Type B pancreatic cell (in vitro differentiated cells): ENCODE measurements around the gene ENTPD6. TPM values are rescaled to one million over a fixed set of nuclear protein-coding genes. Genes with fewer than 3 reads are reported as not detected.

Experiments used
- DNase-seq: peaks from one replicate; pipeline ENCODE4 v3.0.0; 2021; ENCODE audit warnings: mixed read lengths; ENCODE audit not compliant: unreplicated experiment; ENCODE audit errors: extremely low spot score
- H3K27ac Mint-ChIP-seq: 2 replicates; pipeline ENCODE4 v1.8.0; 2021; ENCODE audit warnings: mild to moderate bottlenecking, mixed read lengths
- H3K27me3 Mint-ChIP-seq: 2 replicates; pipeline ENCODE4 v1.8.0; 2021; ENCODE audit warnings: mixed read lengths
- H3K36me3 Mint-ChIP-seq: 2 replicates; pipeline ENCODE4 v1.8.0; 2021; ENCODE audit warnings: mixed read lengths
- H3K4me1 Mint-ChIP-seq: one replicate; pipeline ENCODE4 v1.8.0; 2021; ENCODE audit warnings: mixed read lengths; ENCODE audit not compliant: unreplicated experiment
- H3K4me3 Mint-ChIP-seq: 2 replicates; pipeline ENCODE4 v1.8.0; 2021; ENCODE audit warnings: mild to moderate bottlenecking, mixed read lengths
- H3K9me3 Mint-ChIP-seq: 2 replicates; pipeline ENCODE4 v1.8.0; 2021; ENCODE audit warnings: mixed read lengths
- total RNA-seq: library from RNA; stranded (reverse); gene quantifications from 2 replicates; pipeline ENCODE4 v1.2.1, GENCODE V29; 2021; ENCODE audit warnings: low replicate concordance
- TF ChIP-seq, protein P1 (sequence below): fragments of 200-600 bp; sonication (generic); conservative IDR thresholded peaks from 2 replicates; pipeline ENCODE4 v1.5.0; 2021; ENCODE audit warnings: antibody characterized with exemption, mild to moderate bottlenecking

ENTPD6 gene
- total RNA-seq, 1 donor from 2014 or later: 64.1 TPM

DNA sequence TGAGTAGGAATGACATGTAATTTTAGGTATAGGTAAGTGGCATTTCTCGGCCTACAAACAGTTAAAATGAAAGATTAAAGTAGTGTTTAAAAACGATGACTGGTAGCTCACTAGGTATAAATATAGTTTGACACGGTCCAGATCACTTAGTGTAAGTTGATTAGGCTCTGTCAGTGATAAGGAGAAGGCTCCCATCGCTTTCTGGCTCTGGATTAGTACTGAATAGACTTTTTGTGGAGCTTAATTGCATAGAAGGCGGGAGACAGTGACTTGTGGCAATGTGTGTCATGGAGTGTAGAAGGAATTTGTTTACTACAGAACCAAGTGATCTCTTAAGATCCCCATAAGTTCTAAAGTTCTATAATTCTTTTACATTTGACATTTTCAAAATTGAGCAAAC lies 59.1 kb downstream of the ENTPD6 start:
- peaks cover 25% of the 10 kb centered on the region for H3K4me1 Mint-ChIP-seq
- H3K9me3 Mint-ChIP-seq: no peaks in the 10 kb centered on the region
- H3K36me3 Mint-ChIP-seq: peaks cover 16% of the 10 kb centered on the region
- H3K4me3 Mint-ChIP-seq: no peak overlapping the region
- no peak overlapping the region for H3K27ac Mint-ChIP-seq
- DNase-seq: no peak
- H3K27me3 Mint-ChIP-seq: no peaks in the 10 kb centered on the region
- TF ChIP-seq, protein P1, sequence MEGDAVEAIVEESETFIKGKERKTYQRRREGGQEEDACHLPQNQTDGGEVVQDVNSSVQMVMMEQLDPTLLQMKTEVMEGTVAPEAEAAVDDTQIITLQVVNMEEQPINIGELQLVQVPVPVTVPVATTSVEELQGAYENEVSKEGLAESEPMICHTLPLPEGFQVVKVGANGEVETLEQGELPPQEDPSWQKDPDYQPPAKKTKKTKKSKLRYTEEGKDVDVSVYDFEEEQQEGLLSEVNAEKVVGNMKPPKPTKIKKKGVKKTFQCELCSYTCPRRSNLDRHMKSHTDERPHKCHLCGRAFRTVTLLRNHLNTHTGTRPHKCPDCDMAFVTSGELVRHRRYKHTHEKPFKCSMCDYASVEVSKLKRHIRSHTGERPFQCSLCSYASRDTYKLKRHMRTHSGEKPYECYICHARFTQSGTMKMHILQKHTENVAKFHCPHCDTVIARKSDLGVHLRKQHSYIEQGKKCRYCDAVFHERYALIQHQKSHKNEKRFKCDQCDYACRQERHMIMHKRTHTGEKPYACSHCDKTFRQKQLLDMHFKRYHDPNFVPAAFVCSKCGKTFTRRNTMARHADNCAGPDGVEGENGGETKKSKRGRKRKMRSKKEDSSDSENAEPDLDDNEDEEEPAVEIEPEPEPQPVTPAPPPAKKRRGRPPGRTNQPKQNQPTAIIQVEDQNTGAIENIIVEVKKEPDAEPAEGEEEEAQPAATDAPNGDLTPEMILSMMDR: no peak

DNA sequence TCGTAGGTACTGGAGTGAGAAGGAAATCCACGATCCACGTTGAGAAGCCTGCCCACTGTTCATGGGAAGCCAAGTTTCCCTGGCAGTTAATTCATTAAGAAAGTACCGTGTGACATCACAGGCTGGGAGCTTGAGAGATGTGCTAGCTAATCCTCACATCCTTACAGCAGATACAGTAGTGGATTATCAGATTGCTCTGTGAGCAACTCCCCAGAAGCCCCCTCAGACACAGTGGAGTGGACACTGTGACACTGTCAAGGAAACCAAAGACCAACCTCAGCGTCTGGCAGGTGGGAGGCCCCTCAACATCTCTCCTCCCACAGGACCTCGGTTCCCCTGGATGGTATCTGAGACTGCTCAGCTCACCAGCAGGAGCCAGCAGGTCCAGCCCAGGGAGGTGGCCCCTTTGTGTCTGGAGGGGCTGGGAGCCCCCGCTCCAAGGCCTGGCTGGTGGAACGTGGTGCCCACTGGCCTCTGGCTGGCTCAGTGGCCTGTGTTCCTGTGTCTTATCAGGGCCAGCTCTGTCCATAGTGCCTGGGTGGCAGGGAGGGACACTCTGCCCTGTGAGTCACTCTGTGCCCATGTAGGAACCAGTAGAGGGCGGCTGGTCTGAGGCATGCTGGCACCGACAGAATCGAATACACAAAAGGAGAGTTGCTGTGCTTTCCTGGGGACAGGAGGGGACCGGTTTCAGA lies 59.6 kb downstream of the ENTPD6 start:
- Mint-ChIP-seq H3K36me3 (peaks cover 22% of the 10 kb centered on the region), H3K4me1 (peaks cover 21% of the 10 kb centered on the region), H3K27me3 (no peaks in the 10 kb centered on the region), H3K27ac (no peak overlapping the region), H3K9me3 (no peaks in the 10 kb centered on the region), H3K4me3 (no peak overlapping the region)
- TF ChIP-seq, protein P1: no peak
- DNase-seq: no peak

DNA sequence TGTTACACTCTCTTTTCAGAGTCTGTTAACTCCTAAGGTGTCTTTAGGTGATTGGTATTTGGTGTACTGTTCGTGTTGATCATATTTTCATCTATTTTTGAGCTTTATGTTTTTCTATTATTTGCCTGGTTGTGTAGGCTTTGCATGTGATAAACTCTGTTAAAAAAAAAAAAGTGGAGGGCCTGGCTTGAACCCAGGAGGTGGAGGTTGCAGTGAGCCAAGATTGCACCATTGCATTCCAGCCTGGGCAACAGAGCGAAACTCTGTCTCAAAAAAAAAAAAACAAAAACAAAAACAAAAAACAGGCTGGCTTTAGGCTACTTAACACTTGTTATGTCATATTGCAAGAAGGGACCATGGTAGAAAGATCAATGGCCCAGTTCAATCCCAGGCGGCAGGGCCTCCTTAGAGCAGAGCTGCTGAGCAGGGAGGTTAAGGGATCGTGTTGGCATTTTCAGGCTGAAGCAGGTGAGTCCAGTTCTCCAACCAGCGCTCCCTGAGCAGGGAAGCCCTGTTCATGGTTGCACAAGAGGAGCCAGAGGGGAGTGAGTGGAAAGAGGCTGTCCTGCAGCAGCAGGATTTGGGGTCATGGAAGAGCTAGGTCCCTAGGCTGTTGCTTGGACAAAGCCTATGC lies 60.8 kb downstream of the ENTPD6 start:
- Mint-ChIP-seq H3K9me3 (no peaks in the 10 kb centered on the region), H3K36me3 (peaks cover 30% of the 10 kb centered on the region), H3K27me3 (no peaks in the 10 kb centered on the region), H3K27ac (no peak overlapping the region), H3K4me3 (no peak overlapping the region), H3K4me1 (peaks cover 9% of the 10 kb centered on the region)
- no peak for DNase-seq
- TF ChIP-seq, protein P1: no peak

DNA sequence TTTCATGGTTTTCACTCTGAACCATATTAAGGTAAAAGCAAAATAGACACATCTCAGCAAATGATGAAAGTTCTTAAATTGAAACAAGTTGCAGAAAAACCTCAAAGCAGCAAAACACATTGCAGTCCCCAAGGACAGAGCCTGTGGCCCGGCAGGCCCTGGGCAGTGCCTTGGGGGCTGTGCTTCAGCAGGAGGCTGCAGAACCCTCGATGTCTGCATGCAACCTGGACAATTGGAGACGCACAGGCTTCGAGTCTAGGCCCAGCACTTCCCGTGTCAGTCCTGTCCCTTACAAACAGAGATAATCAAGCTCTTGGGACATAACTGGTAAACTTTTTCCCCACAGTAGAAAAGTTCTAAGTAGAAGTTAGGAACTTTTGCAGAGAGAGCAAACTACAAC lies 61.6 kb downstream of the ENTPD6 start:
- Mint-ChIP-seq H3K4me3 (no peak overlapping the region), H3K27me3 (no peaks in the 10 kb centered on the region), H3K9me3 (no peaks in the 10 kb centered on the region), H3K27ac (no peak overlapping the region), H3K4me1 (peaks cover 7% of the 10 kb centered on the region), H3K36me3 (peaks cover 37% of the 10 kb centered on the region)
- TF ChIP-seq, protein P1: no peak
- no peak for DNase-seq

DNA sequence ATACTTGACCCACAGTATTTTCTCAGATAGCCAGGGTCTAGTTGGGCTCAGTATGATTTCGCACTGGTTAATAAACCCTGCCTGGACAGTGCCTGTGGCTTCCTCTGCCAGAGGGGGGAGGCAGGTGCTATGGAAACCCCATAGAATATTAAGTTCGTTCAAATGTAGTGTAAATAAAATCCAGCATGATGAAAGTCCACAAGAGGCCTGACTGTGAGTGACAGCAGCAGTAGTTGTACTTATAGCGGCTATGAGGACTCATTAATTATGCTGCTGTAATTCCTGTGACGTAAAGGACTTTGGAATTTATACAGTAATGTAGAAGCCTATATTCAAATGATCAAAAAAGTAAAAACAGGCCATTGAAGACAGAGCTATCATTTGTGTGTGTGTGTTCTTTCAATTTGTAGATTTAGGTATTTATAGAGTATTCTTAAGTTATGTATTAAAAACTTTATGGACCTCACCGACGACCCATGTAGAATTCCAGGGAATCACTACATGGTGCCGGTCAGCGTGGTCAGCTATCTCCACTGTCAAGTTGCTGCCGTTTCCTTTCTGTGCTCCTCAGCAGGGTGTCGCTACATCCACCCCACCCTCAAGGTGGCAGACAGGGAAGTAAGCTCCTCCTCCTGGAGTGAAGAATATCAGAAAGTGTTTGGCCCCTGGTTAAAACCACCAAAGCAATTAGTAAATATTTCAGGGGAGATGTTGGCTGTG lies 62.4 kb downstream of the ENTPD6 start:
- no peak overlapping the region for H3K27ac Mint-ChIP-seq
- H3K9me3 Mint-ChIP-seq: no peaks in the 10 kb centered on the region
- TF ChIP-seq, protein P1: no peak
- peaks cover 38% of the 10 kb centered on the region for H3K36me3 Mint-ChIP-seq
- H3K4me1 Mint-ChIP-seq: peaks cover 3% of the 10 kb centered on the region
- H3K4me3 Mint-ChIP-seq: no peak overlapping the region
- H3K27me3 Mint-ChIP-seq: no peaks in the 10 kb centered on the region
- DNase-seq: no peak
